Sigmoid colon (tissue), 7 donors: ENCODE data around the gene ATP1A3. TPM values are rescaled to one million over a fixed set of nuclear protein-coding genes. Genes with fewer than 3 reads are reported as not detected.

ENCODE experiments used
- DNase-seq: peaks from one replicate; pipeline ENCODE4 v3.0.0-alpha.2; 2019
- H3K27ac ChIP-seq, 4 donors: fragments of 200-600 bp; sonication (generic); one replicate each; pipeline ENCODE4 v1.5.1; 2016 to 2019; ENCODE audit warnings: mild to moderate bottlenecking in 1 of 4
- H3K27me3 ChIP-seq, 3 donors: fragments of 200-600 bp; sonication (generic); one replicate each; pipeline ENCODE4 v1.5.1; 2019; ENCODE audit warnings: mild to moderate bottlenecking in 1 of 3
- H3K36me3 ChIP-seq, 4 donors: fragments of 200-600 bp; sonication (generic); one replicate each; pipeline ENCODE4 v1.5.1; 2016 to 2019
- H3K4me1 ChIP-seq, 4 donors: fragments of 200-600 bp; sonication (generic); one replicate each; pipeline ENCODE4 v1.5.1; 2017 to 2019
- H3K4me3 ChIP-seq, 4 donors: fragments of 200-600 bp; sonication (generic); one replicate each; pipeline ENCODE4 v1.5.1; 2017 to 2019; ENCODE audit warnings: mild to moderate bottlenecking in 2 of 4, moderate library complexity in 1 of 4
- H3K9me3 ChIP-seq, 4 donors: fragments of 200-600 bp in 3 of 4; sonication (generic) in 3 of 4; one replicate each; pipeline versions ENCODE4 v1.5.1 to v1.6.1; 2013 to 2019
- CTCF ChIP-seq, 4 experiments: fragments of 450-650 bp in 3 of 4; fragments of 200-600 bp in 1 of 4; IDR thresholded peaks; one replicate each; pipeline ENCODE4 v1.5.1; 2016 to 2019; ENCODE audit warnings: antibody characterized with exemption in 4 of 4, mild to moderate bottlenecking in 3 of 4, moderate library complexity in 2 of 4
- EP300 ChIP-seq, 4 donors: sonication (generic); formaldehyde crosslinking; IDR thresholded peaks; one replicate each; pipeline ENCODE4 v1.6.1; 2017; ENCODE audit warnings: antibody characterized with exemption in 4 of 4
- POLR2A ChIP-seq, 2 donors: fragments of 450-650 bp; IDR thresholded peaks; one replicate each; pipeline ENCODE4 v1.6.1; 2016; ENCODE audit warnings: antibody characterized with exemption in 2 of 2, mild to moderate bottlenecking in 2 of 2, moderate library complexity in 2 of 2
- POLR2AphosphoS5 ChIP-seq, 4 donors: sonication (generic); formaldehyde crosslinking; IDR thresholded peaks; one replicate each; pipeline ENCODE4 v1.6.1; 2017; ENCODE audit warnings: antibody characterized with exemption in 4 of 4
- WGBS, 2 donors: extraction: QIAGEN DNeasy Blood & Tissue Kit; methylation state at CpG; one replicate each; pipeline ENCODE4 v1.1.7; 2013; 5-methylcytosine and 5-hydroxymethylcytosine counted together
- intact Hi-C: fragments of 100-400 bp; cut with DNase I; formaldehyde crosslinking; loops from one replicate; pipeline ENCODE4 v1.15.1; 2023
- polyA plus RNA-seq, 3 donors: library from polyadenylated mRNA; stranded (reverse); fragments of 200-250 nt; gene quantifications; one replicate each; pipeline ENCODE4 v1.2.3, GENCODE V29; 2013
- total RNA-seq, 4 donors: library from RNA; depleted of rRNA; stranded (reverse); fragments of >200 nt; gene quantifications; one replicate each; pipeline ENCODE4 v1.1.0, GENCODE V29; 2016
- donor health status: healthy with polysubstance abuse.
- donor health status: Bipolar disorder and iron deficiency.
- donor health status: healthy.

ATP1A3 gene
- total and polyA plus RNA-seq, 7 donors: 0.46 to 4.3 (median 3.0) TPM; not detected in 1

DNA sequence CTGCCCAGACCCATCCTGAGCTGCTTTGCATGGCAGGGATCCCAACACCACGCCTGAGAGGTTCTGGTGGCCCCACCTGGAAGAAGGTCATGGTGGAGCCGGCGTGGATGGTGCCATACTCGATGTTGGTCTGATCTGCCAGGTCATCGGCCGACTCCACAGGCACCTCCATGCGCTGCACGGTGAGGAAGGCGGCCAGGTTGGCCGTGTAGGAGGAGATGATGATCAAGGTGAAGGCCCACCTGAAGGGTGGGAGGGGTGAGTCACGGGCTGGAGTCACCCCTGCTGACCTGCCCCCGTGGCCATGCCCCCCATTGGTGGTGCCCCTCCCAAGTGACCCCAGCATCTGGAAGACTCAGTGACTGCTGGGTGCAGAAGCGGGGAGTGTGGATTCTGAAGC is 12.5 kb upstream of the ATP1A3 start:
- Histone ChIP-seq H3K4me1 (no peaks in the 10 kb centered on the region), H3K36me3 (peaks cover 0 to 26% (median 9%) of the 10 kb centered on the region in 4 donors), H3K4me3 (no peak overlapping the region), H3K27me3 (peaks cover 0 to 17% (median 0%) of the 10 kb centered on the region in 3 donors), H3K9me3 (no peaks in the 10 kb centered on the region), H3K27ac (no peak overlapping the region)
- no peak for TF ChIP-seq POLR2A (IDR thresholded peaks at IDR 0.05)
- no peak for TF ChIP-seq EP300 (IDR thresholded peaks at IDR 0.05)
- no peak for TF ChIP-seq POLR2AphosphoS5 (IDR thresholded peaks at IDR 0.05)
- no peak for DNase-seq
- WGBS, 2 donors: 84 to 89% methylated on average over 13 of the region's 13 CpGs
- intact Hi-C loops: no loop called here

DNA sequence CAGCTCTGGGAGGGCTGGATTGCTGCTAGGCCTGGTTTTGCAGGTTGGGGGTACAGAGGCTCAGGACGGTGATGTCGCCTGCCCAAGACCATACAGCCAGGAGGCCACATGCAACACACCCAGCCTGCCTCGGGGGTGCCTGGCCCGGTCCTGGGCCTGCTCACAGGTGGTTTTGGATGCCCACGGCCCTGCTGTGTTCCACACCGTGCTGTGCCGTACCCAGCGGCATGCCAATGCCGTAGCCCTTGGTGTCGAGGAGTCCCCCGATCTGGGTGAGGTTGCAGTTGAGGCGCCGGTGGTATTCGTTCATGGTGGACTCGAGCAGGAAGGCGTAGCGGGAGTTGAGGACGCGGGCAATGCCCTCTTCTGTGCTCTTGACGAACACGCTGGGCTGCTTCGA is 11.5 kb upstream of the ATP1A3 start:
- no peak for TF ChIP-seq POLR2A (IDR thresholded peaks at IDR 0.05)
- no peak for TF ChIP-seq CTCF (IDR thresholded peaks at IDR 0.05)
- no peak for TF ChIP-seq EP300 (IDR thresholded peaks at IDR 0.05)
- no peak for TF ChIP-seq POLR2AphosphoS5 (IDR thresholded peaks at IDR 0.05)
- DNase-seq: no peak
- Histone ChIP-seq H3K9me3 (no peaks in the 10 kb centered on the region), H3K27me3 (peaks cover 0 to 27% (median 0%) of the 10 kb centered on the region in 3 donors), H3K4me3 (no peak overlapping the region), H3K36me3 (peaks cover 0 to 26% (median 9%) of the 10 kb centered on the region in 4 donors), H3K4me1 (no peaks in the 10 kb centered on the region), H3K27ac (no peak overlapping the region)
- intact Hi-C loops: no loop called here
- 94 to 95% methylated on average over 22 of the region's 22 CpGs for WGBS, 2 donors

GRCh38 chr19:42003506-42004294 is 9.7 kb upstream of the ATP1A3 start:
- DNase-seq: no peak
- Histone ChIP-seq H3K4me1 (peaks cover 0 to 6% (median 5%) of the 10 kb centered on the region in 4 donors), H3K36me3 (peaks cover 0 to 26% (median 9%) of the 10 kb centered on the region in 4 donors), H3K27ac (no peak overlapping the region), H3K27me3 (peaks cover 4 to 44% (median 13%) of the 10 kb centered on the region in 3 donors), H3K9me3 (no peaks in the 10 kb centered on the region), H3K4me3 (no peak overlapping the region)
- intact Hi-C loops: no loop called here
- WGBS, 2 donors: 72 to 81% methylated on average over 21 of the region's 21 CpGs
- TF ChIP-seq CTCF (IDR thresholded peaks at IDR 0.05) (no peak), POLR2A (IDR thresholded peaks at IDR 0.05) (no peak), EP300 (IDR thresholded peaks at IDR 0.05) (no peak), POLR2AphosphoS5 (IDR thresholded peaks at IDR 0.05) (no peak)

DNA sequence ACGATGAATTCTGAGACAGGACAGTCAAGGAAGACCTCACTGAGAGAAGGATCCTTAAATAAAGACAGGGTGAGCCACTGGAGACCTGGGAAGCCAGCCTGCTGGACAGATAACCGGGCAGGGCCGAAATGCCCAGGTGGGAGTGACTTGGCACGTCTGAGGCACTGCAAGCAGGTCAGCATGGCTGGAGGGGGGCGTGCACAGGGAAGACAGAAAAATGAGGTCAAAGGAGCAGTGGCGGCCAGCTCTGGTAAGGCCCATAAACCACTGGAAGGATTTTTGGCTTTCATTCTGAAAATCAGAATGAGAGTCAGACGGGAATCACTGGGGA is 5.8 kb upstream of the ATP1A3 start:
- 55 to 84% methylated on average over 7 of the region's 7 CpGs for WGBS, 2 donors
- peaks cover 22 to 83% (median 50%) of the 10 kb centered on the region in 3 donors for H3K27me3 ChIP-seq

More for the DNA sequence above, 5.8 kb upstream of the ATP1A3 start:
- peaks cover 0 to 22% (median 20%) of the 10 kb centered on the region in 4 donors for H3K4me1 ChIP-seq
- no peak overlapping the region for H3K27ac ChIP-seq
- DNase-seq: no peak
- no peak overlapping the region for H3K4me3 ChIP-seq
- H3K36me3 ChIP-seq: peaks cover 0 to 9% (median 0%) of the 10 kb centered on the region in 4 donors
- intact Hi-C loops: loop anchor here (2.0 kb wide), 1 partner anchor 35 kb away; no protein-coding TSS in a partner anchor
- no peaks in the 10 kb centered on the region for H3K9me3 ChIP-seq
- TF ChIP-seq POLR2AphosphoS5 (IDR thresholded peaks at IDR 0.05): no peak
- no peak for TF ChIP-seq EP300 (IDR thresholded peaks at IDR 0.05)
- no peak for TF ChIP-seq POLR2A (IDR thresholded peaks at IDR 0.05)
- TF ChIP-seq CTCF (IDR thresholded peaks at IDR 0.05): no peak
